ENCODE data around the gene FMO1.

GRCh38 chr1:171251042-171251951 is 3.0 kb downstream of the FMO1 start:
- TF ChIP-seq POLR2AphosphoS5 (IDR thresholded peaks at IDR 0.05; ENCODE audit: low read depth, low read length) (no peak), SIN3A (IDR thresholded peaks at IDR 0.05; ENCODE audit: borderline replicate concordance, insufficient read depth, low read length) (no peak), TAF1 (IDR thresholded peaks at IDR 0.05; ENCODE audit: borderline replicate concordance, insufficient read depth, low read length) (no peak)

All from PFSK-1 (cell line).